HG03571 (cell line): Measurements from ENCODE around the gene APOL6.

ENCODE experiments used
- ATAC-seq: cut with Tn5 transposase; IDR thresholded peaks from one replicate; pipeline ENCODE4 v1.9.1; 2021; ENCODE audit not compliant: unreplicated experiment

APOL6 gene, protein sequence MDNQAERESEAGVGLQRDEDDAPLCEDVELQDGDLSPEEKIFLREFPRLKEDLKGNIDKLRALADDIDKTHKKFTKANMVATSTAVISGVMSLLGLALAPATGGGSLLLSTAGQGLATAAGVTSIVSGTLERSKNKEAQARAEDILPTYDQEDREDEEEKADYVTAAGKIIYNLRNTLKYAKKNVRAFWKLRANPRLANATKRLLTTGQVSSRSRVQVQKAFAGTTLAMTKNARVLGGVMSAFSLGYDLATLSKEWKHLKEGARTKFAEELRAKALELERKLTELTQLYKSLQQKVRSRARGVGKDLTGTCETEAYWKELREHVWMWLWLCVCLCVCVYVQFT

DNA sequence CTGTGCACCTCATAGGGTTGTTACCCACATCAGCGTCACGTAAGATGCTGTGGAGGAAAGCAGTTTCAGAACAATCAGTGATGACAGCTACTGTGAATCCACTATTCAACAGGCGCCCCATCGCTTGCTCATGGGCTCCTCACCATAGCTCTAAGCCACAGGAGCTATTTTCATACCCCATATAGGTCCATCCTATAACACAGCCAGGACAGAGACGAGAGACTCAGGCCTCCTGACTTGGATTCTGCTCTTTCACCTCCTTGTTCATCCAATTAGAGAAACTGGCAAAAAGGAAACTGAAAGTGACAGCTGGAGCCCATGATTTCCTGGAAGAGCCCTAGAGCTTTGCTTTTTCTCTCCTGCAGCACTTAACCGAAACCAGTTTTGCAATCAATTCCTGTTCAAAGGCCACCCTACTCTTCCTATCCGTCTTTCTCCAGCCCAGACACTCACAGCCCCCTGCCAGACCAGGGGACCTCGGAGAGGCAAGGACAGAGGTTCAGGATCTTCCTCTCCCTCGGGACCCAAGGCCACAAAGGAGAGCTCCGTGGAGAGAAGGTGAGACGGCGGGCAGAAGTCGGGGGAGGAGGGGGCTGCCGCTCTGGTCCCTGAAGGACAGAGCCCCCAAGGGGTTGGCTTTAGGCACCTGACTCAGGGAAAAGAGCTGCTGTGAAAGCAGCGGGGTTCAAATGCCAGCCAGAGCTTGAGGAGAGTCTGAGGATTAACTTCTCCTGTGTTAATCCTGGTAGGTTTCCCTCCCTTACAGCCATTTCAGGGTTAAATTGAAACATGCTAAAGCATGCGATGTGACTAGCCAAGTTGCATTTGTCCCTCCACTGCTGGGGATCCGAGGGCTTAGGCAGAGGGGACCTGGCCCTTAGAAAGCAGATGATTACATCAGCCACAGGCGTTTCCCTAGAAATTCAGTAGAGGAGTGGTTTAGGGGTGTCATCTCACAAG, at the start of gene APOL6:
Gene APOL6, plus strand, starts transcription at position 381 of the 960 bp plus-strand sequence. CDS start 7,980 bp downstream, outside the sequence.
- ATAC-seq, result peak; percentile 51

DNA sequence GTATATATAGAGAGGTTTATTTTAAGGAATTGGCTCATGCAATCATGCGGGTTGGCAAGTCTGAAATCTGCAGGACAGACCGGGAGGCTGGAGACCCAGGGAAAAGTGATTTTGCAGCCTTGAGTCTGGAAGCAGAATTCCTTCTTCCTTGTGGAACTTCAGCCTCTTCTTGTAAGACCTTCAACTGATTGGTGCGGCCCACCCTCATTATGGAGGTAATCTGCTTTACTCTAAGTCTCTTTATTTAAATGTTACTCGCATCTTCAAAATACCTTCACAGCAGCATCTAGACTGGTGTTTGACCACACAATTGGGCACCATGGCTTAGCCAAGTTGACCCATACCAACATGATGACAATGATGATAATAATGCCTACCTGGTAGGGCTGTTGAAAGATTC, 48.9 kb upstream of the APOL6 start:
- no peak for ATAC-seq

DNA sequence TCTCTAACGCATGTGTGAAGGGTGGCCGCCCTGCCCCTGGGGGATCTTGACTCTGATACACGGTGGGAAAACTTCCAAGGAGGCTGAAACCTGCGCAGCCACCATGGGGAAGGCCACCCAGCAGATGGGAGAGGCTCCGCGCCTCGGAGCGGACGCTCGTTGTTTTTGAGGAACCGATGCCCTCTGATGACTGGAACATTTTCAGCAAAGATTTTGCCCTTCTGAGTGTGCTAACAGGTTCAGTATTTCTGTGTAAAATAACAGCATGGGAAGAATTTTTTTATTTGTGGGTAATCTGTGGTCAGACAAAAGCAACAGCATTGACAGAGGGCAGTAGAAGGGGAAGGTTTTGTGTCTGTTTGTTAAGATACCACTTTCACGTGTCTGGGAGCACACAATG, 47.8 kb upstream of the APOL6 start:
- ATAC-seq, result no peak

DNA sequence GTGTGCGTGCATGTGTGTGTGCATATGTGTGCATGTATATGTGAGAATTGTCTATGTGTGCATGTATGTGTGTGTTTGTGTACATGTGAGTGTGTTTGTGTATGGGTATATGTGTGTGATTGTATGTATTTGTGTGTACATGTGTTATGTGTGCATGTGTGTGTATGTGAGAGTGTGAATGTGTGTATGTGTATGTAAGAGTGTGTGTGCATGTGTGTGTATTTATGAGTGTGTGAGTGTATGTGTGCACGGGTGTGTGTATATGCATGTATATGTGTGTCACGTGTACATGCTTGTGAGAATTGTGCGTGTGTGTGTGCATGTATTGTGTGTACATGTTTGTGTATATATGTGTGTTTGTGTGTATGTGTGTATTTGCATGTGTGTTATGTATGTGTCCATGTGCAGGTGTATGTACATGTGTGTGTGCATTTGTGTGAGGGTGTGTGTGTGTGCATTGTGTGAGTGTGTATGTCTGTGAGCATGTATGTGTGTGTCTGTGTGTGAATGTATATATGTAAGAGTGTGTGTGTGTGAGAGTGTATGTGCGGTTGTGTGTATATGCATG, 47.1 kb upstream of the APOL6 start:
- no peak for ATAC-seq

DNA sequence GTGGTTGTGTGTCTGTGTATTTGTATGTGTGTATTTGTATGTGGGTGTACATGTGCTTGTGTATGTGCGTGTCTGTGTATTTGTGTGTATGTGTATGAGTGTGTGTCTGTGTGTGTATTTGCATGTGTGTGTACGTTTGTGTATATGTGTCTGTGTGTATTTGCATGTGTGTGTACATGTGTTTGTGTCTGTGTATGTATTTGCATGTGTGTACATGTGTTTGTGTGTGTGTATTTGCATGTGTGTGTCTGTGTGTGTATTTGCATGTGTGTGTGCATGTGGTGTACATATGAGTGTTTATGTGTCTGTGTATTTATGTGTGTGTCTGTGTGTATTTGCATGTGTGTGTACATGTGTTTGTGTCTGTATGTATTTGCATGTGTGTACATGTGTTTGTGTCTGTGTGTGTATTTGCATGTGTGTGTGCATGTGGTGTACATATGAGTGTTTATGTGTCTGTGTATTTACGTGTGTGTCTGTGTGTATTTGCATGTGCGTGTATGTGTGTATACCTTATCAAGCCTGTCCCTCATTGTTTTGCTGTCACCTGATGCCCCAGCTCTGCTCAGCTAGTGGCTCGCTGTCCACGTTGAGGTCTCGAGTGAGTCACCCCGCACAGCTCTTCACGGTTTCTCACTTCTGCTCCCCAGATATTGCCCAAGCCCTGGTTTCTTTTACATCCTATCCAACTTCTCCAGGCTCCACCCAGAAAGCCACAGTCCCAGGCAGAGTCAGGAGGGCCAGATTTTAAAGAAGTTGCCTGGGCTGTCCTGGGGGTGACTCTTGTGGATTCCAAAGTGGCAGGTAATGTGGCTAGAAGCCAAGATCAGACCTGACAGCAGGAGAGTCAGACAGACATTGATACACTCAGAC, 46.3 kb upstream of the APOL6 start:
- ATAC-seq, result no peak

DNA sequence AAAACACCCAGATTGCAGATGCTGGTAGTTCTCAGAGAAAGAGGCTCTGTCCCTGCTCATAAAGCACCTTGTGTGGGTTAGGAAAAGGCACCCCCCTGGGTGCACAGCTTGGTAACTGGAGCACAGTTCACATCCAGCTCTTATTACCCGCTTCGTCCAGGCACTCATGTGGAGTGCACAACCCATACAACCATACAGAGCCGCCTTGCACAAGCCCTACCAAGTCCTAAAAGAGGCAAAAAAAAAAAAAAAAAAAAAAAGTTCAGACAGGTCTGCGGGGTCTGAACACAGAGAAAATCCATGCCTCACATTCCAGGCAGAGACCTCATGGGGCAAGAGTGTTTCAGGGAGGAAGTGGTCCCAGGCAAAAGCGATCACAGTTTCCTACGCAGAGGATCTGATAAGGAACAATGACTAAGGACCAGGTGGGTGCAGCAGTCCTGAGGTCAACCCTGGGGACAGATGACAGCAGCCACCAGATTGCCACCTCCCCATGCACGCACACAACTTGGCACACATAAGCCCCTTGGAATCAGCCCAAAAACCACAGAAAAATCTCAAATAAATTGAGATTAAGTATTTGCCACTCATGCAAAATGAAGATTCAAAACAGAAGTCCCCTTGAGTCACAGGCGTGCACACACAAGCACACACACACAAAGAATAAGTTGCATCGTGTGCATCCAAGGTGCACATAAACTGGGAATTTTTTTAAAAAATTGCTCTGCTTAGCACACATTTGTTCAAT, 43.5 kb upstream of the APOL6 start:
- no peak for ATAC-seq

DNA sequence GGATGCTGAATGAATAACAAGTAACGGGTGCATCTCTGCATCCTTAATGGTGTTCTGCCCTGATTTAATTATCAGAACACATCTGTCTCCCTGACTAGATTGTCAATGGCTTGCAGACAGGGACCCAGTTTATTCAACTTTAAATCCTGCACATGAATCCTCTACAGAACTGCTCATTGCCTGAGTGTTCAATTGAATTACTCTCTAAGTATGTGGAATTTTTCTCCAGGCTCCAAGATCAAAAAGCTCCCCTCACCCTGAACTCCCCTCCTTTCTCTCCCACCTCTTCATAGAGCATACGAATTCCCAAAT, 42.9 kb upstream of the APOL6 start:
- ATAC-seq, result no peak

DNA sequence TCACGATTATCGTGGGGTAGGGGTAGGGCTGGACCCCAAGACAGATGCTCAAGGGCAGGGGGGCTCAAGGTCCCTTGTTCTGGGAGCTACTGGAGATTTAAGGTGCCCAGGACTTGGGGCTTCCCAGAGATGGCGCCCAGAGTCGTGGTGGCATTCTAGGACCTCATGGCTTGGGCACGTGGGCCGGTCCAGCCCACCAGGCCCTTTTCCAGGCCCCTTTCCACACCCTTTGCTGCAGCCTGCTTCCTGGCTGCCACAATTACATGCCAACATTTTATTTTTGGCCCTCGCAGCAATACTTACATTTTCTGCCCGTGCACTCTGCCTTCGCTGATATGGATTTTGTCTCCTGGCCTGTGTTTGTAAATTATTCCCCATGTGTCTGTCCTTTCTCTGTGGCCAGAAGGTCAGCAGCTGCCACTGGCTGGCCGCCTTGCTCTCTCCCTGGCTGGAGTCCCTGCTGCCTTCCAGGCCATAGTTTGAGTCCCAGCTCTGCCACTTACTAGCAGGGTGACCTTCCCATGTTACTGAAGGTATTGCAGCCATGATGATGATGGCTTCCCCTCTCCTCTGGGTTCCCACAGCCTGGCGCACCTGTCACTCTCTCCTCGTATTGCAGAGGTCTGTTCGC, 42.3 kb upstream of the APOL6 start:
- no peak for ATAC-seq

DNA sequence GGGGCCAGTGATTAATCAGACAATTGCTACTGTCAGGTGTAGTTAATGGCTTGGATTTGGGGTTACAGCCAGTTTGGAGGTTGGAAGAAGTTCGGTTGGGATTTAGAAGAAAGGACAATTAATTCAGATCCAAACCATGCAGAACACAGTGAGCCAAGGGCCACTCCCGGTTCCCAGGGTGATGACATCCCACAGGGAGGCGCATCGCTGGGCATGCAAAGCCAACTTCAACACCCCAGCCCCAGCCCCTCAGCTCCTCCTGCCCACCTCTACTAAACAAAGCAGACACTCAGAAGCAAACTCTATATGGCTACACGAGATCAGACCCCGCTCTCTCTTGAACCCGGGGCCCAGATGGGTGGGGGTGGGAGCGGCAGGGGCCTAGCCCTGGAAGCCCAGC, 41.3 kb upstream of the APOL6 start:
- ATAC-seq, result no peak

DNA sequence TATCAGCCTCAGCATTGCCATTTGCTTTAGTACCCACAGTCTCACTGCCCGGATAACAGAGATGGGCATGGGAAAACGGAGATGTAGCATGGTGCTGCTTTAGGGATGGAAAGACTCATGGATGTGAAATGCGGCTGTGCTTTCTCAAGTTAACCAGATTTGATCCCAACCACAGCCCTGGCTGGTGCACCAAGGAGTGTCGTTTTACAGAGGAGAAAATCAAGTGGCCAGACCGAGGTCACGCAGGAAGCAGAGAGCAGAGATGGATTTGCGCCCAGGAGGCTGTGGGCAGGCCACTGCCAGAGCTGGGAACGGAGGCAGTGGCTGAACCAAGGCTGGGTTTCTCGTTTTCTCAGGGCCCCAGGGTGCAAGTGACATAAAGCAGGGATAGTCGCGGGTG, 40.2 kb upstream of the APOL6 start:
- no peak for ATAC-seq

DNA sequence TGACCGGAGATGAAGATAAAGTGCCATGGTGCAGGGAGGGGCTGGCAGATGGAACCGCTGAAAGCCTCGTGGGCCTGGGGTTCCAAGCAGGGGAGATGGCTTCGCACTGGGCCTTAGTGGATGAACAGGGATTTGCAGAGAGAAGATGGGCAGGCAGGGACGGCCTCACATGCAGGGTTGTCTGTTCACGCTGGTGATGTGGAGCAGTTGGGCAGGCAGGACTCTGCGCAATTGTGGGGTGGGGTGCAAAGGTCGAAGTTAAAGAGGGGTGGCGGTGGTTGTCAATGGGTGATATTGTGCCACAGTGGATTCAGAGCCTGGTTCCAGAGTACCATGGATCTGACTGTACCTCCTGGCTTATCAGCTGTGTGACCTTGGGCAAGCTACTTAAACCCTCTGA, 39.0 kb upstream of the APOL6 start:
- no peak for ATAC-seq

DNA sequence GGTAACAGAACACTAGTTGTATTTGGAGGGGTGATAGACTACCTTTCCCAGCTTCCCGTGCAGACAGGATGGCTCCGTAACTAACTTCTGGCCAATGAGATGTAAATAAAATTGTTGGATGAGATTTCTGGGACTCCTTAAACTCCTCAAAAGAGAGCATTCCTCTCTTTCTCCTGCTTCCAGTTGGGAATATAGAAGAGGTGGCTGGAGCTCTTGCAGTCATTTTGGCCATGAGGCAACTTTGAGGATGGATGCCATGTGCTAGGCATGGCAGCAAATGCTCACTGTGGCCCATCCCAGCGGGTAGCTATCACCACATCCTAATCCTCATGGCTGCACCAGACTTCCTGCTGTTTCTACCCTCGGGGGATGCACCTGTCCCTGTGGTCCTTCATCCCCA, 38.5 kb upstream of the APOL6 start:
- ATAC-seq, result no peak

DNA sequence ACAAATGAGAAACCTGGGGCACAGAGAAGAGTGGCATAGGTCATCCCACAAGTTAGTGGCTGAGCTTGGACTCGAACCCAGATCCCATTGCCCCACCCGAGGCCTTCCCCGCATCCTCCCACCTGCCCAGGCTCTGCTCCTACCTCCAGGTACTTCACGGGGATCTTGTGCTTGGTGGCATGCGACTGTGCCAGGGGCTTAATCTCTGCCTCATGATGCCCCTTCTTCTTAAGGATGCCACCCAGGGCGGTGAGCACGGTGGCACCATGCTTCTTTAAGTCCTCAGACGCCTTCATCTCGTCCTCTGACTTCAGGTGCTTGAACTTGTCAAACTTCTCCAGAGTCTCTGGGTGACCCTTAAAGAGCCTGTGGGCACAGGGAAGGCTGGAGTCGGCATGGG, 37.5 kb upstream of the APOL6 start:
- ATAC-seq, result no peak

DNA sequence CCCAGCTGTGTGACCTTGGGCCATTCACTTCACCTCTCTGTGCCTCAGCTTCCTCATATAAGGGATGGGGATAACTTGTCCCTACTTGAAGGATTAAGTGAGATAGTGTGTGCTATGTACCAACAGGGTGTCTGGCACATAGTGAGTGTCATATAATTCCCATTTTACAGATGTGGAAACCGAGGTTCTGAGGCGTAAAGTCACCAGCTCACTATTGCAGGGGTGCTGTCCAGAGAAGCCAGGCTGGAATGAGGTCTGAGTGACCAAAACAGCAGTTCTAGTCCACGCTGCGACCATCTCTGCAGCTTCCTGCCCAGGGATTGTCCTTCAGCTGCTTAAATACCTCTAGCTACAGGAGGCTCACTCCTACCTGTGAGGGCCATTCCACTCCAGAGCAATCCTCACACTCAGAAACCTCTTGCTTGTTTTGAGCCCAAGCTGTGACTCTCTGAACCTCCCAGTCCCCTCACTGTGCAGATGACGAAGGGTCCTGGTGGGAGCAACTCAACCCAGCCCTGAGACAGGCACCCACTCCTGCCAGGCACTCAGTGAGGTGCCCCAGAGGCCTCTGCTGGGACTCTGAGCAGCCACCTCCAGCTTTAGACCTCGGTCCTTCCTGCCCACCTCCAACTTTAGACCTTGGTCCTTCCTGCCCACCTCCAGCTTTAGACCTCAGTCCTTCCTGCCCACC, 36.9 kb upstream of the APOL6 start:
- ATAC-seq, result no peak

DNA sequence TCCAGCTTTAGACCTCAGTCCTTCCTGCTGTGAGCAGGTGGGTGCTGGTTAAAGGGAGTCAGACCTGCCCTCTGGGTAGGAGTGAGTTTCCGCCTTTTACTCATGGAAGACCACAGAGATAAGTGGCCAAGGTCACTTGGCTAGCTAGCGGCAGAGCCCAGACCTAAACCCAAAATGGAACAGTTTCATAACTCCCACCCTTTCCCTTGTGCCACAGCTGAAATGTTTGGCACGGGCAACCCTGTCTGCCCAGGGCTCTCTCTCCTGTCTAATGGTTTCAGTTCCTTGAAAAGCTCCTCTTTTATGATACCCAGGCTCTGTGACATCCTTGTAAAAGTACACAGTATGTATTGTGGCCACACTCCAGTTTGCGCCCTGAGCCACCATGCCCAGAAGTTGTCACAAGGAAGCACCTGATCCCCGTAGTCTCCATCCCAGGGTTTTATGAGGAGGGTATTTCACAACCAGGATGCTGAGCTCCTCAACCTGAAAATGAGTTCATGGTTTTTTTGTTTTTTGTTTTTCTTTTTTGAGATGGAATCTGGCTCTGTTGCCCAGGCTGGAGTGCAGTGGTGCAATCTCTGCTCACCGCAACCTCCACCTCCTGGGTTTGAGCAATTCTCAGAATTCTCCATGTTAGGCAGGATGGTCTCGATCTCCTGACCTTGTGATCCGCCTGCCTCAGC, 36.2 kb upstream of the APOL6 start:
- ATAC-seq, result no peak

DNA sequence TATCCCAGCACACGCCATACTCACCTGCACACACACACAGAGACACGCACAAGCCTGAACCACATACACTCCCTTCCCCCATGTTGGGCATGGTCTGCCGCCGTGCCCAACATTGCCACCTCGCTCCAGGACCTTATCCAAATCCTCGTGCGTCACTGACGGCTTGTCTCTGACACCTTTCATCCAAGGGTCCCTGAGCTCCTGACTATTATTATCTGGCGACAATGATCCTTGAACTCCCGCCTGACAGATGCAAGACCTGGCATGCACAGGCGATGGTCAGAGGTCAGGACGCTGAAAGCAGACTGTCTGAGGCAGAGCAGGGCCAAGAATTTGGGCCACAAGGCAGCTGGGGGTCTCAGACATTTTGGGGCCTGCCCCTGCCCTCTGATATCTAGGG, 35.3 kb upstream of the APOL6 start:
- ATAC-seq, result no peak

DNA sequence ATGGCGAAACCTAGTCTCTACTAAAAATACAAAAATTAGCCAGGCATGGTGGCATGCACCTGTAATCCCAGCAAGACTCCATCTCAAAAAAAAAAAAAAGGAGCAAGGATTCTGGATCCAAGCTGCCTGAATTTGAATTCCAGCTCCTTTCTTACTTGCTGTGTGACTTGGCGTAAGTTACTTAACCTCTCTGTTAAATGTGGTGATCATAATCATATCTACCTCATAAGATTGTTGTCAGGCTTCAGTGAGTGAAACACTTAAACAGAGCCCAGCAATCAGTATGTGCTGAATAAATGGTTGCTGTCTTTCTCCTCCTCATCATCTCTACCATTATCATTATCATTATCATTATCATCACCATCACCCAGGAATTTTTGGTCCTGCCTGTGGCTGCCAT, 33.8 kb upstream of the APOL6 start:
- no peak for ATAC-seq

DNA sequence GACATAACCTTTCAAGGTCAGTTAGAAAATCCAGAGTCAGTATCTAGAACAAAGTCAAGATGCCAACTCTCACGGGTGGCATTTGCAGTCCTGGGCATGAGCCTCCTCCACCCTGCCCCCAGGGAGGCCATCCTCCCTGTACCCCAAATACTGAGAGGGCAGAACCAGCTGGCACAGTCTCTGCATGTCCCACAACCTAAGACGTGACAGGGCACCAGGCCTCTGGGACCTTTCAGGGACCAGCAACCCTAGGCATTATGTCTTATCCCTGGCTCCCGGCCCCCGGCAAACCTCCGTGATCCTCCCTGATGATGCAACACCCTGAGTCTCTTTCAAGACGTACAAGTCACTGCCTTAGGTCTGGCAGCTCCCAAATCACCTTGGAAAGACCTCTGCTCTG, 33.1 kb upstream of the APOL6 start:
- no peak for ATAC-seq

DNA sequence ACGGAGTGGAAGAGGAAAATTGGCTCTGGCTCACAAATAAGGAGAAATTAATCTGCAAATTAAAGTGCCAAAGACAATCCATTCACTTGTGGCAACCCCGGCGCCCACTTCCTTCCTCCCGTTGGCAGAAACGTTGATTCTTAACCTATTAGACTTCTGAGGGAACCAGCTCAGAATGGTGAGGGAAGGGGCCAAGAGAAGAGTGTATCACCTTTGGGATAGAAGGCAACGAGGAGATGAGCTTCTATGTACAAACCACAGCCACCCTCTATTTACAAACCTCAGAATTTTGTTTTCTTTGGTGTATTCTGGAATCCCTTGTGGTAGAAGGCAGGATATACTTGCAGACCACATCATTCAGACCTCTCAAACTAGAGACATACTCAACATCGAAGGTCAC, 32.2 kb upstream of the APOL6 start:
- no peak for ATAC-seq
